IPS-18c (cell line): ENCODE data around the gene SMG1.
A peak's percentile ranks its signal among the peaks of the same experiment; 100 is the strongest.
"Not testable (repeated sequence)": the region's sequence is repeated elsewhere in the genome, so short reads cannot be mapped to it uniquely, and the experiment has no call there.

Experiments
- H3K4me3 ChIP-seq: 2 replicates; pipeline ENCODE4 v1.7.0; 2013; ENCODE audit warnings: low read depth, mild to moderate bottlenecking, low read length, moderate library complexity; ENCODE audit not compliant: insufficient read depth
- H3K9me3 ChIP-seq: one replicate; pipeline ENCODE4 v1.6.1; 2013; ENCODE audit warnings: mild to moderate bottlenecking, low read length, moderate library complexity; ENCODE audit not compliant: control insufficient read depth, insufficient read depth

Gene SMG1

GRCh38 chr16:18941471-18941870 is 15.3 kb upstream of the SMG1 start:
- H3K9me3 ChIP-seq, result no peaks in the 10 kb centered on the region
- no peak overlapping the region for H3K4me3 ChIP-seq

- no peaks in the 10 kb centered on the region for H3K9me3 ChIP-seq
- no peak overlapping the region for H3K4me3 ChIP-seq
Measured at GRCh38 chr16:18938986-18939385, 12.8 kb upstream of the SMG1 start.

GRCh38 chr16:18937390-18937789 is 11.2 kb upstream of the SMG1 start:
- no peak overlapping the region for H3K4me3 ChIP-seq

GRCh38 chr16:18936727-18937340 is 10.6 kb upstream of the SMG1 start:
- no peak overlapping the region for H3K4me3 ChIP-seq

More at GRCh38 chr16:18937390-18937789, 11.2 kb upstream of the SMG1 start:
- H3K9me3 ChIP-seq, result no peaks in the 10 kb centered on the region

GRCh38 chr16:18933501-18933900 is 7.3 kb upstream of the SMG1 start:
- H3K9me3 ChIP-seq, result no peaks in the 10 kb centered on the region
- H3K4me3 ChIP-seq, result no peak overlapping the region

More at GRCh38 chr16:18936727-18937340, 10.6 kb upstream of the SMG1 start:
- no peaks in the 10 kb centered on the region for H3K9me3 ChIP-seq

- no peak overlapping the region for H3K4me3 ChIP-seq
- H3K9me3 ChIP-seq, result no peaks in the 10 kb centered on the region
Measured at GRCh38 chr16:18932243-18932987, 6.2 kb upstream of the SMG1 start.

GRCh38 chr16:18931756-18932155 is 5.5 kb upstream of the SMG1 start:
- Histone ChIP-seq H3K9me3 (no peaks in the 10 kb centered on the region), H3K4me3 (no peak overlapping the region)

GRCh38 chr16:18930095-18930494 is 3.9 kb upstream of the SMG1 start:
- not testable (repeated sequence) for H3K9me3 ChIP-seq, H3K4me3 ChIP-seq

- not testable (repeated sequence) for H3K4me3 ChIP-seq, H3K9me3 ChIP-seq
Measured at GRCh38 chr16:18928073-18928472, 1.9 kb upstream of the SMG1 start.

- H3K9me3 ChIP-seq, result not testable (repeated sequence)
- H3K4me3 ChIP-seq, result peak overlapping the region; percentile 67
Measured at GRCh38 chr16:18925215-18925985, 808 bp downstream of the SMG1 start.

GRCh38 chr16:18923935-18924334 is 2.3 kb downstream of the SMG1 start:
- not testable (repeated sequence) for H3K9me3 ChIP-seq, H3K4me3 ChIP-seq

- H3K9me3 ChIP-seq, H3K4me3 ChIP-seq: not testable (repeated sequence)
Measured at GRCh38 chr16:18923124-18923523, 3.1 kb downstream of the SMG1 start.

GRCh38 chr16:18909585-18909984 is 16.6 kb downstream of the SMG1 start:
- not testable (repeated sequence) for H3K9me3 ChIP-seq, H3K4me3 ChIP-seq

- not testable (repeated sequence) for H3K4me3 ChIP-seq, H3K9me3 ChIP-seq
Measured at GRCh38 chr16:18908716-18909115, 17.5 kb downstream of the SMG1 start.

GRCh38 chr16:18902778-18903177 is 23.4 kb downstream of the SMG1 start:
- H3K4me3 ChIP-seq, result not testable (repeated sequence)

GRCh38 chr16:18902044-18902443 is 24.2 kb downstream of the SMG1 start:
- not testable (repeated sequence) for H3K4me3 ChIP-seq, H3K9me3 ChIP-seq

More at GRCh38 chr16:18902778-18903177, 23.4 kb downstream of the SMG1 start:
- H3K9me3 ChIP-seq, result not testable (repeated sequence)

GRCh38 chr16:18901194-18901593 is 25.0 kb downstream of the SMG1 start:
- H3K4me3 ChIP-seq, H3K9me3 ChIP-seq: not testable (repeated sequence)

GRCh38 chr16:18884456-18884855 is 41.8 kb downstream of the SMG1 start:
- not testable (repeated sequence) for H3K9me3 ChIP-seq, H3K4me3 ChIP-seq
